K562 (cell line): ENCODE data around the gene CERS6. TPM values are rescaled to one million over a fixed set of nuclear protein-coding genes. Genes with fewer than 3 reads are reported as not detected.

ENCODE experiments used
- CBX2 ChIP-seq: fragments of 200-600 bp; sonication (generic); IDR thresholded peaks from one replicate; pipeline ENCODE4 v1.6.1; 2012; ENCODE audit warnings: mild to moderate bottlenecking, low read length, inconsistent platforms; ENCODE audit not compliant: insufficient read depth, poor library complexity, severe bottlenecking
- CREB3L1 ChIP-seq: fragments of 450-650 bp; IDR thresholded peaks from 2 replicates; pipeline ENCODE4 v1.6.1; 2014; ENCODE audit warnings: low read depth, mild to moderate bottlenecking, moderate library complexity, borderline replicate concordance
- CSDE1 ChIP-seq, 2 experiments: fragments of 450-650 bp; IDR thresholded peaks; 2 replicates each; pipeline ENCODE4 v1.6.1; 2016; ENCODE audit warnings: mild to moderate bottlenecking in 1 of 2
- CTCF ChIP-seq, 3 experiments: IDR thresholded peaks in 2 of 3; conservative IDR thresholded peaks in 1 of 3; 2 replicates each; pipeline ENCODE4 v1.5.1; 2011 to 2012; ENCODE audit warnings: low read length in 3 of 3, mild to moderate bottlenecking in 3 of 3, control low read depth in 2 of 3, improper control_type of control experiment in 1 of 3, inconsistent platforms in 1 of 3, low read depth in 1 of 3, mixed read lengths in 1 of 3, moderate library complexity in 1 of 3; ENCODE audit not compliant: insufficient read depth in 2 of 3
- E2F3 ChIP-seq: fragments of 250-450 bp; sonication (Bioruptor Pico); IDR thresholded peaks from 2 replicates; pipeline ENCODE4 v1.4.0; 2020; ENCODE audit warnings: mild to moderate bottlenecking
- HDAC1 ChIP-seq, 2 experiments: fragments of 450-650 bp; IDR thresholded peaks; 2 replicates each; pipeline ENCODE4 v1.6.1; 2016 to 2017; ENCODE audit warnings: inconsistent platforms in 1 of 2, mild to moderate bottlenecking in 1 of 2, moderate library complexity in 1 of 2
- LARP7 ChIP-seq: fragments of 450-650 bp; IDR thresholded peaks from 2 replicates; pipeline ENCODE4 v1.6.1; 2016
- MAFF ChIP-seq: IDR thresholded peaks from 2 replicates; pipeline ENCODE4 v1.6.1; 2012; ENCODE audit warnings: low read length, improper control_type of control experiment
- NR2C1 ChIP-seq, 2 experiments: fragments of 450-650 bp; IDR thresholded peaks; 2 replicates each; pipeline ENCODE4 v1.6.1; 2017; ENCODE audit warnings: mild to moderate bottlenecking in 2 of 2, antibody characterized with exemption in 1 of 2, inconsistent platforms in 1 of 2, missing compliant biosample characterization in 1 of 2, missing genetic modification characterization in 1 of 2
- POLR2AphosphoS2 ChIP-seq: IDR thresholded peaks from 2 replicates; pipeline ENCODE4 v1.6.1; 2012; ENCODE audit warnings: low read length, improper control_type of control experiment
- SRSF3 ChIP-seq: fragments of 200-400 bp; formaldehyde crosslinking; IDR thresholded peaks from 2 replicates; pipeline ENCODE4 v1.6.1; 2016; ENCODE audit warnings: mild to moderate bottlenecking, low read length, moderate library complexity; ENCODE audit not compliant: insufficient read depth
- TCF3 ChIP-seq: sonication (generic); formaldehyde crosslinking; IDR thresholded peaks from 2 replicates; pipeline ENCODE4 v1.4.0; 2020; ENCODE audit warnings: mild to moderate bottlenecking, missing genetic modification reagents
- ZC3H11A ChIP-seq: IDR thresholded peaks from 2 replicates; pipeline ENCODE4 v1.6.1; 2012; ENCODE audit warnings: low read depth, low read length, improper control_type of control experiment
- ZNF184 ChIP-seq: sonication (generic); formaldehyde crosslinking; IDR thresholded peaks from 2 replicates; pipeline ENCODE4 v1.5.0; 2020; ENCODE audit warnings: missing genetic modification reagents
- ZNF212 ChIP-seq: fragments of 450-650 bp; formaldehyde crosslinking; IDR thresholded peaks from 2 replicates; pipeline ENCODE4 v1.4.0; 2020; ENCODE audit warnings: mild to moderate bottlenecking
- ZNF445 ChIP-seq: fragments of 250-450 bp; sonication (Bioruptor Pico); IDR thresholded peaks from 2 replicates; pipeline ENCODE4 v1.4.0; 2020; ENCODE audit warnings: low read depth, mild to moderate bottlenecking, moderate library complexity
- ZNF717 ChIP-seq: fragments of 250-450 bp; sonication (Bioruptor Pico); IDR thresholded peaks from 2 replicates; pipeline ENCODE4 v1.5.0; 2021
- ZNF764 ChIP-seq: fragments of 250-450 bp; sonication (Bioruptor Pico); IDR thresholded peaks from 2 replicates; pipeline ENCODE4 v1.4.0; 2020; ENCODE audit warnings: low read depth, mild to moderate bottlenecking, moderate library complexity
- ZNF780A ChIP-seq: fragments of 250-450 bp; sonication (Bioruptor Pico); IDR thresholded peaks from 2 replicates; pipeline ENCODE4 v1.5.0; 2021; ENCODE audit warnings: mild to moderate bottlenecking
- polyA plus RNA-seq, 8 experiments: library from polyadenylated mRNA; depleted of rRNA in 4 of 8; stranded (reverse) in 5 of 8; unstranded in 3 of 8; fragments of >200 nt; fragmentation: Nextera tagmentation in 2 of 8; fragmentation: Illumina TruSeq in 1 of 8; extraction: Ambion mirVana in 2 of 8; extraction: Trizol in 1 of 8; gene quantifications; 2 replicates each; pipeline versions ENCODE4 v1.2.1 to v1.2.3, GENCODE V29; 2011 to 2014; ENCODE audit warnings: inconsistent platforms in 1 of 8, missing spikeins in 1 of 8
- total RNA-seq, 7 experiments: library from RNA; depleted of rRNA in 6 of 7; stranded (reverse); fragments of >200 nt in 6 of 7; fragmentation: Illumina TruSeq in 2 of 7; extraction: Trizol in 2 of 7; gene quantifications; 2 replicates each; pipeline versions ENCODE4 v1.2.1 to v1.2.3, GENCODE V29; 2011 to 2021; ENCODE audit warnings: low replicate concordance in 1 of 7
- TF ChIP-seq, protein P1 (sequence below): fragments of 250-450 bp; sonication (Bioruptor Pico); IDR thresholded peaks from 2 replicates; pipeline ENCODE4 v1.9.0; 2021; ENCODE audit warnings: mild to moderate bottlenecking
- TF ChIP-seq, protein P2 (sequence below): sonication (generic); formaldehyde crosslinking; IDR thresholded peaks from 2 replicates; pipeline ENCODE4 v1.8.0; 2022; ENCODE audit warnings: mild to moderate bottlenecking, missing genetic modification reagents

The CERS6 gene
- total and polyA plus RNA-seq, 9 of the 15 experiments (the other 6 are each of a cell fraction or from before 2014, with no cell fraction given): 1.6 to 13.6 (median 11.4) TPM

DNA sequence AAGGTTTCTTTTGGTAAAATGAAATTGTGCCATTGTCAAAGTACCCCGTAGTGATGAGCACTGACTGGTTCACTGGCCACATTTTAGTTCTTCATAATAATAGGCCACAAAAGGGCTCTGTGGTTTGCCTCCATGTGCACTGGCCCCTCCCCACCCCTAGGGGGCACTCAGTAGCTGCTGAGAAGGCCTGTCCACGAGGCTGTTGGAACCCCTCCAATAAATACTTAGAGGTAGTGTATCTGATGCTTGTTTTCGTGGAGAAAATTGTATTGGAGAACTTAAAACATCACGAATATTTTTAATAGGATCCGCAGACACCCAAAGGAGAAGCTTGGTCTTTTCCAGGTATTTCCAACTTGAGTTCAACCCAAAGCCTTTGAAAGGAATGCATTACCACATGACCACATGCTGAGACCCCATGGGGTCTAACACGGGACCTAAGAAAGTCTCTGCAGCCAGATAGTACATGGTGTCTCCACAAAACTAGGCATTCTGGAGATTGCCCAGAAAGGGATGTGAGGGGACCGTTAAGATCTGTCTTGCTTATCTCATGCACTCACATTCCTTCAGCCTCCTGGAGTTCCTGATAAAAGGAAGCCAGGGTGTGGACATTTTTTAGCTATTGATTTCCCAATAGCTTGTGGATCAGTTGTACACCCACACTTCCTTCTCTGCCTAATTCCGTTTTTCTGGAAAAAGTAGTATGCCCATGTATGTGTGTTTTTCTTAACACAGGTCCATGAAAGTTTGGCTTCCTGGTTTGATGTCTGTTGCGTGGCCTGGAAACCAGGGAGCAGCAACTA is 317.8 kb downstream of the CERS6 start (continued):
- TF ChIP-seq CREB3L1: peak; percentile 76; the same call in 1 of the 2 replicates
- TF ChIP-seq, protein P1, sequence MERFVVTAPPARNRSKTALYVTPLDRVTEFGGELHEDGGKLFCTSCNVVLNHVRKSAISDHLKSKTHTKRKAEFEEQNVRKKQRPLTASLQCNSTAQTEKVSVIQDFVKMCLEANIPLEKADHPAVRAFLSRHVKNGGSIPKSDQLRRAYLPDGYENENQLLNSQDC: 0 out of 2 replicates have a peak, but pooled peaks have one; percentile 15
- peak; percentile 91 to 100 (median 99) for TF ChIP-seq CTCF (IDR thresholded peaks at IDR 0.05 in 2 of 3, conservative IDR thresholded peaks at IDR 0.05 in 1 of 3; ENCODE audit: insufficient read depth in 2 of 3, low read depth in 1 of 3, low read length in 3 of 3)
- no peak for TF ChIP-seq ZC3H11A
- TF ChIP-seq TCF3 (CRISPR knock-in tag): peak; percentile 98
- TF ChIP-seq ZNF780A (CRISPR knock-in tag): no peak
- no peak for TF ChIP-seq ZNF445
- TF ChIP-seq MAFF: no peak
- no peak for TF ChIP-seq ZNF764 (CRISPR knock-in tag)
- TF ChIP-seq, protein P2, sequence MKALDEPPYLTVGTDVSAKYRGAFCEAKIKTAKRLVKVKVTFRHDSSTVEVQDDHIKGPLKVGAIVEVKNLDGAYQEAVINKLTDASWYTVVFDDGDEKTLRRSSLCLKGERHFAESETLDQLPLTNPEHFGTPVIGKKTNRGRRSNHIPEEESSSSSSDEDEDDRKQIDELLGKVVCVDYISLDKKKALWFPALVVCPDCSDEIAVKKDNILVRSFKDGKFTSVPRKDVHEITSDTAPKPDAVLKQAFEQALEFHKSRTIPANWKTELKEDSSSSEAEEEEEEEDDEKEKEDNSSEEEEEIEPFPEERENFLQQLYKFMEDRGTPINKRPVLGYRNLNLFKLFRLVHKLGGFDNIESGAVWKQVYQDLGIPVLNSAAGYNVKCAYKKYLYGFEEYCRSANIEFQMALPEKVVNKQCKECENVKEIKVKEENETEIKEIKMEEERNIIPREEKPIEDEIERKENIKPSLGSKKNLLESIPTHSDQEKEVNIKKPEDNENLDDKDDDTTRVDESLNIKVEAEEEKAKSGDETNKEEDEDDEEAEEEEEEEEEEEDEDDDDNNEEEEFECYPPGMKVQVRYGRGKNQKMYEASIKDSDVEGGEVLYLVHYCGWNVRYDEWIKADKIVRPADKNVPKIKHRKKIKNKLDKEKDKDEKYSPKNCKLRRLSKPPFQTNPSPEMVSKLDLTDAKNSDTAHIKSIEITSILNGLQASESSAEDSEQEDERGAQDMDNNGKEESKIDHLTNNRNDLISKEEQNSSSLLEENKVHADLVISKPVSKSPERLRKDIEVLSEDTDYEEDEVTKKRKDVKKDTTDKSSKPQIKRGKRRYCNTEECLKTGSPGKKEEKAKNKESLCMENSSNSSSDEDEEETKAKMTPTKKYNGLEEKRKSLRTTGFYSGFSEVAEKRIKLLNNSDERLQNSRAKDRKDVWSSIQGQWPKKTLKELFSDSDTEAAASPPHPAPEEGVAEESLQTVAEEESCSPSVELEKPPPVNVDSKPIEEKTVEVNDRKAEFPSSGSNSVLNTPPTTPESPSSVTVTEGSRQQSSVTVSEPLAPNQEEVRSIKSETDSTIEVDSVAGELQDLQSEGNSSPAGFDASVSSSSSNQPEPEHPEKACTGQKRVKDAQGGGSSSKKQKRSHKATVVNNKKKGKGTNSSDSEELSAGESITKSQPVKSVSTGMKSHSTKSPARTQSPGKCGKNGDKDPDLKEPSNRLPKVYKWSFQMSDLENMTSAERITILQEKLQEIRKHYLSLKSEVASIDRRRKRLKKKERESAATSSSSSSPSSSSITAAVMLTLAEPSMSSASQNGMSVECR (CRISPR knock-in tag): no peak
- no peak for TF ChIP-seq ZNF184 (CRISPR knock-in tag)
- peak; percentile 66 to 95; a peak in 3 of 4 replicates for TF ChIP-seq HDAC1 (IDR thresholded peaks at IDR 0.05)
- TF ChIP-seq E2F3 (CRISPR knock-in tag): no peak
- peak; percentile 61 for TF ChIP-seq NR2C1 (IDR thresholded peaks at IDR 0.05)
- peak; percentile 74; the same call in 1 of the 2 replicates for TF ChIP-seq NR2C1 (tag; IDR thresholded peaks at IDR 0.05)
- no peak for TF ChIP-seq LARP7
- TF ChIP-seq CBX2: no peak
- TF ChIP-seq SRSF3: no peak
- TF ChIP-seq CSDE1 (IDR thresholded peaks at IDR 0.05): no peak
- no peak for TF ChIP-seq ZNF212 (CRISPR knock-in tag)
- no peak; the same call in 1 of the 2 replicates for TF ChIP-seq POLR2AphosphoS2
- no peak for TF ChIP-seq ZNF717 (CRISPR knock-in tag)
